GM12801 (cell line): ENCODE data around the gene KRT33B.

Source experiments
- CTCF ChIP-seq: IDR thresholded peaks from one replicate; pipeline ENCODE4 v1.5.1; 2011; ENCODE audit warnings: control low read depth; ENCODE audit not compliant: insufficient read length; ENCODE audit errors: extremely low read depth

The KRT33B gene

GRCh38 chr17:41402161-41402560 lies 32.5 kb upstream of the KRT33B start:
- no peak for TF ChIP-seq CTCF

- TF ChIP-seq CTCF: no peak
Observed at GRCh38 chr17:41396996-41397660, 27.5 kb upstream of the KRT33B start, which contains the start of gene KRT31. Gene KRT31, minus strand, starts transcription at chr17:41397608. Its CDS starts 69 bp downstream, at chr17:41397539.

GRCh38 chr17:41396340-41396739 lies 26.7 kb upstream of the KRT33B start:
- no peak for TF ChIP-seq CTCF

GRCh38 chr17:41395611-41396010 lies 26.0 kb upstream of the KRT33B start:
- TF ChIP-seq CTCF: no peak

- no peak for TF ChIP-seq CTCF
Observed at GRCh38 chr17:41394254-41394996, 24.8 kb upstream of the KRT33B start.

- no peak for TF ChIP-seq CTCF
Observed at GRCh38 chr17:41393826-41394225, 24.2 kb upstream of the KRT33B start.

GRCh38 chr17:41393294-41393693 lies 23.7 kb upstream of the KRT33B start:
- no peak for TF ChIP-seq CTCF
